Activated CD4-positive, alpha-beta T cell treated with anti-CD3 and anti-CD28 coated beads for 4 hours (primary cell): Measurements from ENCODE around the gene CCDC85B.
"Not testable (repeated sequence)": the region's sequence is repeated elsewhere in the genome, so short reads cannot be mapped to it uniquely, and the experiment has no call there.

ENCODE experiments used
- DNase-seq, 2 donors: peaks; one replicate each; pipeline ENCODE4 v3.0.0-alpha.2; 2020

Gene CCDC85B

GRCh38 chr11:65890324-65891218 is at the start of gene CCDC85B:
Gene CCDC85B, plus strand, starts transcription at chr11:65890673. Its CDS starts 111 bp downstream, at chr11:65890784.
- DNase-seq, result peak; percentile 98 to 99

GRCh38 chr11:65842144-65842543 is 48.3 kb upstream of the CCDC85B start:
- DNase-seq, result no peak

GRCh38 chr11:65843811-65844210 is 46.7 kb upstream of the CCDC85B start:
- no peak for DNase-seq

GRCh38 chr11:65844231-65844872 is 46.1 kb upstream of the CCDC85B start:
- DNase-seq, result no peak

GRCh38 chr11:65847746-65848145 is 42.7 kb upstream of the CCDC85B start:
- no peak for DNase-seq

- DNase-seq, result not testable (repeated sequence)
These were observed 41.8 kb upstream of the CCDC85B start for GRCh38 chr11:65848693-65849092.

GRCh38 chr11:65849366-65849765 is 41.1 kb upstream of the CCDC85B start:
- DNase-seq, result no peak

- no peak for DNase-seq
These were observed 40.7 kb upstream of the CCDC85B start for GRCh38 chr11:65849771-65850216.

- DNase-seq, result no peak
These were observed 40.0 kb upstream of the CCDC85B start for GRCh38 chr11:65850217-65851082.

GRCh38 chr11:65851083-65851579 is 39.3 kb upstream of the CCDC85B start:
- DNase-seq, result no peak

GRCh38 chr11:65851811-65852507 is 38.5 kb upstream of the CCDC85B start:
- no peak for DNase-seq

GRCh38 chr11:65852508-65853245 is 37.8 kb upstream of the CCDC85B start:
- no peak for DNase-seq

- no peak for DNase-seq
These were observed 37.1 kb upstream of the CCDC85B start for GRCh38 chr11:65853246-65853979.

- no peak for DNase-seq
These were observed 36.3 kb upstream of the CCDC85B start for GRCh38 chr11:65854161-65854592.

- DNase-seq, result no peak
These were observed 35.3 kb upstream of the CCDC85B start for GRCh38 chr11:65854852-65855837.

- DNase-seq, result no peak
These were observed 34.5 kb upstream of the CCDC85B start for GRCh38 chr11:65855927-65856363.

- DNase-seq, result peak; percentile 83 to 84
These were observed 33.6 kb upstream of the CCDC85B start for GRCh38 chr11:65856689-65857499.

- peak; percentile 69 for DNase-seq
These were observed 33.0 kb upstream of the CCDC85B start for GRCh38 chr11:65857500-65857852.
